Transverse colon (tissue), 4 donors: ENCODE measurements around the gene ZNF81.
"Not testable (repeated sequence)": the region's sequence is repeated elsewhere in the genome, so short reads cannot be mapped to it uniquely, and the experiment has no call there.

Source experiments
- CTCF ChIP-seq, 5 experiments: fragments of 200-600 bp in 3 of 5; fragments of 450-650 bp in 2 of 5; sonication (generic) in 3 of 5; IDR thresholded peaks; 1 replicate in 2 of 5; 2 replicates in 3 of 5; pipeline ENCODE4 v1.5.1; 2016 to 2017; ENCODE audit warnings: antibody characterized with exemption in 5 of 5, inconsistent platforms in 3 of 5, mild to moderate bottlenecking in 2 of 5, moderate library complexity in 1 of 5
- EP300 ChIP-seq: sonication (generic); formaldehyde crosslinking; IDR thresholded peaks from one replicate; pipeline ENCODE4 v1.6.1; 2017; ENCODE audit warnings: antibody characterized with exemption, low read depth
- POLR2AphosphoS5 ChIP-seq, 3 donors: sonication (generic); formaldehyde crosslinking; IDR thresholded peaks; one replicate each; pipeline ENCODE4 v1.6.1; 2016; ENCODE audit warnings: antibody characterized with exemption in 3 of 3

GRCh38 chrX:47961830-47962229 is 125.1 kb downstream of the ZNF81 start:
- not testable (repeated sequence) for TF ChIP-seq EP300; POLR2AphosphoS5 (IDR thresholded peaks at IDR 0.05); CTCF (IDR thresholded peaks at IDR 0.05)
